Measurements from ENCODE around the gene TMEM209. TPM values are rescaled to one million over a fixed set of nuclear protein-coding genes. Genes with fewer than 3 reads are reported as not detected.

Gene TMEM209
- total RNA-seq, 1 donor from 2014 or later, result 10.8 TPM

GRCh38 chr7:130139193-130139960 is 65.8 kb downstream of the TMEM209 start:
- Histone ChIP-seq H3K27ac (no peak overlapping the region), H3K9me3 (no peaks in the 10 kb centered on the region), H3K27me3 (no peaks in the 10 kb centered on the region), H3K4me1 (peaks cover 21% of the 10 kb centered on the region), H3K36me3 (peaks cover 0 to 7% of the 10 kb centered on the region in 2 donors), H3K4me3 (no peak overlapping the region)
- no peak for DNase-seq (ENCODE audit: extremely low spot score in 2 of 2)
- intact Hi-C loops (cut with DNase I), result no loop called here
- TF ChIP-seq POLR2A (IDR thresholded peaks at IDR 0.05) (no peak), CTCF (IDR thresholded peaks at IDR 0.05) (no peak), POLR2AphosphoS5 (IDR thresholded peaks at IDR 0.05; ENCODE audit: insufficient read depth in 1 of 2, low read depth in 1 of 2) (no peak)

- Histone ChIP-seq H3K9me3 (no peaks in the 10 kb centered on the region), H3K4me1 (peaks cover 17% of the 10 kb centered on the region), H3K36me3 (peaks cover 0 to 19% of the 10 kb centered on the region in 2 donors), H3K27me3 (no peaks in the 10 kb centered on the region), H3K27ac (no peak overlapping the region), H3K4me3 (no peak overlapping the region)
- DNase-seq (ENCODE audit: extremely low spot score in 2 of 2), result no peak
- intact Hi-C loops (cut with DNase I), result no loop called here
- TF ChIP-seq CTCF (IDR thresholded peaks at IDR 0.05) (no peak), POLR2A (IDR thresholded peaks at IDR 0.05) (no peak), POLR2AphosphoS5 (IDR thresholded peaks at IDR 0.05; ENCODE audit: insufficient read depth in 1 of 2, low read depth in 1 of 2) (no peak)
Observed at GRCh38 chr7:130137207-130137606, 68.0 kb downstream of the TMEM209 start.

GRCh38 chr7:130136579-130137167 is 68.5 kb downstream of the TMEM209 start:
- Histone ChIP-seq H3K27me3 (no peaks in the 10 kb centered on the region), H3K27ac (no peak overlapping the region), H3K4me1 (peaks cover 12% of the 10 kb centered on the region), H3K9me3 (no peaks in the 10 kb centered on the region), H3K4me3 (no peak overlapping the region), H3K36me3 (peaks cover 0 to 19% of the 10 kb centered on the region in 2 donors)
- no peak for TF ChIP-seq POLR2A (IDR thresholded peaks at IDR 0.05)
- TF ChIP-seq POLR2AphosphoS5 (IDR thresholded peaks at IDR 0.05; ENCODE audit: insufficient read depth in 1 of 2, low read depth in 1 of 2), result no peak
- TF ChIP-seq CTCF (IDR thresholded peaks at IDR 0.05), result no peak
- DNase-seq (ENCODE audit: extremely low spot score in 2 of 2), result no peak
- intact Hi-C loops (cut with DNase I), result no loop called here

GRCh38 chr7:130135208-130136205 is 69.7 kb downstream of the TMEM209 start:
- TF ChIP-seq POLR2AphosphoS5 (IDR thresholded peaks at IDR 0.05; ENCODE audit: insufficient read depth in 1 of 2, low read depth in 1 of 2) (no peak), POLR2A (IDR thresholded peaks at IDR 0.05) (no peak), CTCF (IDR thresholded peaks at IDR 0.05) (no peak)
- Histone ChIP-seq H3K4me1 (no peaks in the 10 kb centered on the region), H3K27ac (no peak overlapping the region), H3K36me3 (peaks cover 3 to 31% of the 10 kb centered on the region in 2 donors), H3K4me3 (no peak overlapping the region), H3K27me3 (no peaks in the 10 kb centered on the region), H3K9me3 (no peaks in the 10 kb centered on the region)
- DNase-seq (ENCODE audit: extremely low spot score in 2 of 2), result no peak
- intact Hi-C loops (cut with DNase I), result no loop called here

Data from vagina (tissue), 2 donors.